ENCODE measurements around the gene KLHDC10. TPM values are rescaled to one million over a fixed set of nuclear protein-coding genes. Genes with fewer than 3 reads are reported as not detected.
"Not testable (repeated sequence)": the region's sequence is repeated elsewhere in the genome, so short reads cannot be mapped to it uniquely, and the experiment has no call there.

Gene KLHDC10
- total RNA-seq, 1 donor, result 43.6 TPM

GRCh38 chr7:130112093-130112492 lies 41.8 kb downstream of the KLHDC10 start:
- no peak for DNase-seq (ENCODE audit: low read depth)

GRCh38 chr7:130112662-130113425 lies 42.5 kb downstream of the KLHDC10 start:
- DNase-seq (ENCODE audit: low read depth), result no peak
- no peak overlapping the region for H3K4me3 ChIP-seq (ENCODE audit: low read depth, low read length)
- TF ChIP-seq CTCF (IDR thresholded peaks at IDR 0.05; ENCODE audit: insufficient read depth, low read depth, low read length), result no peak

More at GRCh38 chr7:130112093-130112492, 41.8 kb downstream of the KLHDC10 start:
- no peak overlapping the region for H3K4me3 ChIP-seq (ENCODE audit: low read depth, low read length)
- no peak for TF ChIP-seq CTCF (IDR thresholded peaks at IDR 0.05; ENCODE audit: insufficient read depth, low read depth, low read length)

- not testable (repeated sequence) for H3K4me3 ChIP-seq (ENCODE audit: low read depth, low read length); DNase-seq (ENCODE audit: low read depth)
These were observed 43.1 kb downstream of the KLHDC10 start for GRCh38 chr7:130113426-130113805.

DNA sequence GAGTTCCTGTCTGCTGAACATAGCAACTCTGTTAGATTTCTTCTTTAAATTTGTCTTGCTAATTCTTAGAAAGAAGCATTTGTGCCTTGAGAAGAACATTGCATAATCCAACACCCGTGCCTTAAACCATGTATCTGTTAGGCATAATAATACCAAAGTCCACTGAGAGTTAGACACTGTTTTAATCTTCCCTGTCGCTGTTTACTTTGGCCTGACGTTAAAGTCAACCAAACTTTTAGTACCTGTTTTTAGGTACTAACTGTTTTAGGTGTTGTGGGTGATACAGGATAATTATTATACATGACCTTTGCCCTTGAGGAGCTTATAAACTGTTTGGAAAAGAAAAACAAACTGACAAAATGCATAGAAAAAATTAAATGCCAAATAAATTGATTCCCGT lies 43.6 kb downstream of the KLHDC10 start:
- DNase-seq (ENCODE audit: low read depth), result no peak
- no peak overlapping the region for H3K4me3 ChIP-seq (ENCODE audit: low read depth, low read length)
- no peak for TF ChIP-seq CTCF (IDR thresholded peaks at IDR 0.05; ENCODE audit: insufficient read depth, low read depth, low read length)

DNA sequence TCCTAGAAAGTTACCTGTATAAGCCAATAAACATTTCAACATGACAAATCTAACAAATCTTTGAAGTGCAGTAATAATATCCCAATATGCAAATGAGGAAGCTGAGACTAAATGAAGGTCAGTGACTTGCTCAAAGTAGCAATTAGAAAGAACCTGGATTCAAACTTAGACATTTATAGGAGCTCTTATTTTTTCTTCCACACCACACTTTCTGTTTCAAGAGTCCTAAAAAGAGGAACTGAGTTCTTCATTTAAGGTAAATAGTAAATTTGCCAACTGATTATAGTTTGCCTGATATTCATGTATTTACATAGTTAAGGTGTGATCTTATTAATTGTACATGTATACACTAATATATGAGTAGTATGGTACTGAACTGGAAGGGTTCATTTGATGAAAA lies 44.0 kb downstream of the KLHDC10 start:
- no peak for DNase-seq (ENCODE audit: low read depth)
- H3K4me3 ChIP-seq (ENCODE audit: low read depth, low read length), result no peak overlapping the region
- no peak for TF ChIP-seq CTCF (IDR thresholded peaks at IDR 0.05; ENCODE audit: insufficient read depth, low read depth, low read length)

DNA sequence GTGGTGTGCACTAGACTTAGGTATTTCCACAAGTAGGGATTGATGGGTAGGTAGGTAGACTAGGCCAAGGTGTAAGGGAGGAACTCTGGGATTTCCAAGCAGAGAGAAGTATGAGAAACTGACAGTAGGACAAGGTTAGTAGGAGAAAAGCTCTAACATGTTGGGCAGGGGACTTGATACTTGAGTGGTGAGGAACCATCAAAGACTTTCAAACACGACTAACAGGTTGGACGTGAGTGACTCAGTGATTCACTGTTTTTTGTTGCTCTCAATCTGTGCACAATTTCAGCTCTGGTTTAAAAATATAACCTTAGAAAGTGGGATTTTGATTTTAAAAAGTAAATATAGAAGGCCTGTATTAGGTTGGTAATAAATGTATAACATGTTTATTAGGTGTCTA lies 44.4 kb downstream of the KLHDC10 start:
- TF ChIP-seq CTCF (IDR thresholded peaks at IDR 0.05; ENCODE audit: insufficient read depth, low read depth, low read length), result no peak
- no peak for DNase-seq (ENCODE audit: low read depth)
- H3K4me3 ChIP-seq (ENCODE audit: low read depth, low read length), result no peak overlapping the region

GRCh38 chr7:130118294-130118693 lies 48.0 kb downstream of the KLHDC10 start:
- H3K4me3 ChIP-seq (ENCODE audit: low read depth, low read length), result no peak overlapping the region
- DNase-seq (ENCODE audit: low read depth), result no peak
- no peak for TF ChIP-seq CTCF (IDR thresholded peaks at IDR 0.05; ENCODE audit: insufficient read depth, low read depth, low read length)
